Measurements from ENCODE around the gene KIF3C. TPM values are rescaled to one million over a fixed set of nuclear protein-coding genes. Genes with fewer than 3 reads are reported as not detected.

The KIF3C gene
- polyA plus RNA-seq, 4 donors = 12.5 to 19.7 (median 15.3) TPM

GRCh38 chr2:25881764-25882163, 100.5 kb downstream of the KIF3C start:
- no peak for DNase-seq (ENCODE audit: low read depth in 4 of 4, low spot score in 3 of 4)

- no peak for DNase-seq (ENCODE audit: low read depth in 4 of 4, low spot score in 3 of 4)
Measured at GRCh38 chr2:25879133-25879730, 103.1 kb downstream of the KIF3C start.

GRCh38 chr2:25878361-25879132, 103.8 kb downstream of the KIF3C start, which contains the start of gene ASXL2:
Gene ASXL2 (minus strand): TSS chr2:25878487. CDS start chr2:25878222, 265 bp downstream.
- DNase-seq (ENCODE audit: low read depth in 4 of 4, low spot score in 3 of 4) = peak; percentile 93 to 95 (median 94)

- peak; percentile 24 to 57 (median 34) for DNase-seq (ENCODE audit: low read depth in 4 of 4, low spot score in 3 of 4)
Measured at GRCh38 chr2:25877431-25878360, 104.6 kb downstream of the KIF3C start.

Other genes starting within 250 kb of the KIF3C start
- 10 to 100 TPM; 17.9 to 22.6 (median 21.5) TPM for gene ASXL2, start 104.0 kb downstream of the KIF3C start, polyA plus RNA-seq (ENCODE audit: insufficient read length in 4 of 4)
- 100 to 1,000 TPM; 127 to 150 (median 149) TPM for gene RAB10, start 51.6 kb upstream of the KIF3C start, polyA plus RNA-seq (ENCODE audit: insufficient read length in 4 of 4)
- 1 to 10 TPM; 6.2 to 9.0 (median 6.9) TPM for gene GAREM2, start 190.6 kb upstream of the KIF3C start, polyA plus RNA-seq (ENCODE audit: insufficient read length in 4 of 4)

Data from right renal pelvis (tissue), 4 donors.